Kidney capillary endothelial cell (primary cell): ENCODE measurements around the gene LAMB4.

ENCODE experiments used
- DNase-seq: peaks from one replicate; pipeline ENCODE4 v3.0.0-alpha.2; 2018; ENCODE audit warnings: low spot score

The LAMB4 gene

DNA sequence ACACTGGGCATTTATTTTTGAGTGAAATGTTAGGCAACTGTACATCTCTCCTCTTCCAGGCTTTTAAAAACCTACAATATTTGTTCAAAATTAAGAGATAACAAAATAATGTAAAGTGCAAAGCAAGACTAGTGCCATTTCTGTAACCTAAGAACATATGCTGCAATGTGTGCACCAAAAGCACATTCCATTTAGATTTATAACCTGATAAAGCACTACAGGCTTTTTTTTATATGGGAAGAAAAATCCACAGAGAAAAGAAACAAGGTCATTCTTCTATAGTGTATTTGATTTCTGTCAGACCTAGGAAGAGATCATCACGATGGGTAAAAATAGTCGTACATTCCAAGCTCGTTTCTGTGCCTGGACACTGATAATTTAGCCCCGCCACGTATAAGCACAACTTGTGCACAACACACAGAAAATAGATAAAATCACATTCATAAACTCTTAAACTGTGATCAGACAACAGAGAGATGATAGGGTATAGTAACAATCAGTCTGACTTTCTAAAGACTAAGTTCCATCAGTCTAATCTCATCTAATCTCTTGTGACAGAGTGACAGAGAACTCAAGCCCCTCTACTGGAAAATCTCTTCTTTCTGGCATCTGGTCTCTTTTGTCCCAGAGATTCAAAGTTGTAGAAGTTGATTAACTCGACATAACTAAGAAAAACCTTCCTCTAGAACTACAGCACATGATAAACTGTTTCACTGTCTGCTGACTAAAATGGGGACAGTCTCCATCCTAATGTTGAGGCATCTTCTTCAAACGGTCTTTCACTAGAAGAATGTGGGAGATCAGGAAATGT, 133.9 kb downstream of the LAMB4 start:
- peak; percentile 61 for DNase-seq

DNA sequence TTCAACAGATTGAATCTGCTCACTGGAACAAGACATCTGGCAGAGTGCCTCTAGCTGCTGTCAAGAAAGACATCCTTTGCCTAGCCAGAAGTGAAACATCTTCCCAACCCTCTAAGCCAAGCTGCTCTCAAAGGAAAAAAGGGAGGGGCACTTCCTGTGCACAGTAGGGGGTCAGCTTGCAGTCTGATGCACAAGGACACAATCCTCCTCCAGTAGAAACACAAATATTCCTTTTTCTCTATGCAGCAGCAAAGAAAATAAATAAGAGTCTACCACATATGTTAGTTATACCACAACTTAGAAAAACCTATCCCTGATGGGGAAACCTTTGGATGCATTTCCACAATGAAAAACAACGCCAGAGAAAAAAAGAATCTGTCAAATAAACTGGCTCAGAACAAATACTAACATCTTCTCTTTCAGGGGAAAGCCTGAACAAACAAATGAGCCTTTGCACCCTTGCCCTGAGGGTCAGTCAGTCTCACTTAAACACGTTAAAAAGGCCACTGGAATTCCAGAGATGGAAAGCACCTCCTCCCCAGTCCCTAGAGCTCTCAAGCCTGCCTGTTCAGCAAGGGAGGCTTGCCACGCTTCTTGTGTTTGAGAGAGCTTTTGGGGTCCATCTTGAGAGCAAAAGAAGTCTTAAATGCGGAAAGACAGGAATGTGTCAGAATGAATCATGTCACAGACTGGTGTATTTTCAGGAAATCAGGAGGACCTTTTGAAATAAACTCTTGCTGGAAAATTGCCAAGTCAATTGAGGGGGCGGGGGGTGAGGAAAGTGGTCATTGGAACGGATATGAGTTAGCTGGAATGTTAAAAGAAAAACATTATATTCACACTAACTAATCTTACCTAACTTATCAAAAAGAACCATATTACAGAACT, 134.7 kb downstream of the LAMB4 start:
- DNase-seq: peak; percentile 94

DNA sequence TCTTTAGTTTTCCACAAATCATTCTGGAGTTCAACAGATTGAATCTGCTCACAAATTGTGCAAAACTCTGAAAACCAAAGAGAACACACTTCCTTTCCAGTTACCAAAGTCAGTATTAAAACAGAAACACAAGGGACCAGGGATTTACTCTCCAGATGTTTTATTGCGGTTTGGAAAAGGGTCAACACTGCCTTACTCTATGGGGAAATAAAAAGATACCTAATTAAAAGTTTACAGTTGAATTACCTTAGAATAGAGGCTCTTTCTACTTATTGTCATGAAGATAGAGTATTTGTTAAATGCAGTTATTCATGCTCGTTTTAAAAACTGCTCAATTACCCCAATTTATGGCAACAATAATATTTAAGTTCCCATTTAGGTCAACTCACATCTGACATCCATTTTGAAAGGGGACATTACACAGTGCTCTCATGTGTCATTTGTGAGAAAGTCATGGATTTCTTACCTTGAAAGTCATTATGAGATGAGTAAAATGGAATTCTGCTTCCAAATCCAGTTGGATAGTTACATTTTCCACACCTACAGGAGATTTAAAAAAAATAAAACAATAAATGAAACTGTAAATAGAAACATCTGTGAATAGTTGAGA, 135.6 kb downstream of the LAMB4 start:
- no peak for DNase-seq

DNA sequence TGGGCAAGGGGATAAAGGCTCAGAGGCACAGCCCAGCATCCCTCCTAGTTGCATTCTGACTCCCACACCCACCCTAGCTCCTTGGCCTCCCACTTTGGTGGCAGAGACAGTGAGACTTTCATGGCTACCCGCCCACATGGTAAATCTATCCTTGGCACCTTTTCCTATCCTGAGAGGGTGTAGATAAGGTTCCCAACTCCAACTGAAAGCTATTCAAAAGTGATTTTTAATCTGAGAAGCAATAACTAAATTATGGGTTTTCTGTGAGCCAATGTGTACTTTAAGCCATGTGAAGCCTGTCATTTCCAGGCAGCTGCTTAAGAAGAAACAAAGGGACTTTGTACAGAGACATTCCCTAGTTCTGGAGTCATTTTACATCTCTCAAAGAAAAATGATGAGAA, 136.3 kb downstream of the LAMB4 start:
- DNase-seq: no peak

DNA sequence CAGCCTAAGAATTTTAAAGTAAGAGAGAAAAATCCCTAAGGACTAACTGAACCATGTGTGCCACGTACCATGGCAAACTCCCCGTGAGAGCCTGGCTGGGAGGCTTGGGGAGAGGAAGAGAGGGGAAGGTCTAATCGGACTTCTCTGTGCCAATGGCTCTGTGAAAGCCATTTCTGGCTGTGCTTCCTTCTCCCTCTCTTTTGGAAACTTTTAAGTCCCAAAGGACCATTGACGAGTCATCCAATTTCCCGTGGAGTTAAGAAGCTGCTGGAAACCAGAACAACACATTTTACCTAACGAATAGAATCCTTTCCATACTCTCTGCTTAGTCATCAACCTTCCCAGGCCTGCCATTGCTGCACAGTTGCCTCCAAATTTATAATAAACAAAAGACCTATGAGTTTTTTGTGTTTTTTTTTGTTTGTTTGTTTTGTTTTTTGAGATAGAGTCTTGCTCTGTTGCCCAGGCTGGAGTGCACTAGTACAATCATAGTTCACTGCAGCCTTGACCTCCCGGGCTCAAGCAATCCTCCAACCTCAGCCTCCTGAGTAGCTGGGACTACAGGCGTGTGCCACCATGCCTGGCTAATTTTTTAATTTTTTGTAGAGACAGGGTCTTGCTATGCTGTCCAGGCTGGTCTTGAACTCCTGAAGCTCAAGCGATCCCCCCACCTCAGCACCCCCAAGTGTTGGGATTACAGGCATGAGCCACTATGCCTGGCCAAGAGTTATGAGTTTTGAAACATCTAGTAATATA, 140.4 kb downstream of the LAMB4 start:
- DNase-seq: peak; percentile 76

DNA sequence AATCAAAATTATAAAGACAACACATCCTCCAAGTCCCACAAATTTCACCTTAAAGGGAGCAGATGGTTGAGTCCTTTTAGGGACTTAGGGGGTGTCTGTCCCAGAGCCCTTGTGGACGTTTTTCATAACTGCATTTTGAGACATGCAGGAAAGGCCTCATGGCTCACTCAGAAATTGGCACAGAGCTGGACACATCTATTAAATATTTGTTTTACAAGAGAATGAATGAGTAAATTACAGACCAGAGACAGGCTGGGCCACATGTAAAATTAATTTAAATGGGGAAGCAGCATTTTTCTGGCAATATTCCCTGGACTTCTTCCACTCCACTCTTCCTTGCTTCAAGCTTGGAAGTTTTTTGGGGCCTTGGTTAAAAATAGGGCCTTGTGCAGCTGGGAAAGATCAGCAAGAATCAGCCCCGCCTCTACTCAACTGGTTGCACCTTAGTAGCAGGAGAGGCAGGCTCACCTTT, 147.2 kb downstream of the LAMB4 start:
- DNase-seq: no peak

DNA sequence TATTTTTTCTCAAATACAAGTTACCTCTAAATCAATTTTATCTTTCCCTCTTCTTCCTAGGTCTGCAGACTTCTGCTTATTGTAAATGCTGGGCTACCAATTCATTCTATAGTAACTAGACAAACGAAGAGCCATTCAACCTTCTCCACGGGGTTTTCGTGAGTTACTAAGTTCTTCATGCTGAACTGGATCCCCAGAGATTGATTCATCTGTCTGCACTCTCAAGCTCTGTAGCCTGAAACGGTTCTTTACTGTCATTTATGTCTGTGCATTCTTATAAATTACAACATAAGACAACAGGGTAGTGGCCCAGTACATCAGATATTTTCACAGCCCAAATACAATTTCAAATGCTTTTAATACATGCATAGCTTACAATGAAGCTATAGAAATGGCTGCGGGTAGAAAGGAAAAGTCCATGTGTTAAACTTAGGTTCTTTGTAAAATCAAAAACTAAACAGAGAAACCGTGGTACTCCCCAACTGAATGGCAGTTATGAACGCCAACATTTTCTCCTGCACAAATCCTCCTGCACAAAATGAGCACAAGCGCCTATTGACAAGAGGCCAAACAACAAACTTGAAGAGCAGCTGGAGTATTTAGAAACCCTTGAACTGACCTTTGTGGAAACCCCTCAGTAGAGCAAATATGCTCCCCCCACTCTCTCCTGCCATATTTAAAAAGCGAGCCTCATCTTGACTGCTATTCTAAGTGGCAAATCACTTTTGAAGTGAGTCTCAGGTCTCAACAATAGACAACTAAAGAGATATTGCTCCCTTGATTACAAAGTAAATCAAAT, 147.9 kb downstream of the LAMB4 start:
- no peak for DNase-seq

DNA sequence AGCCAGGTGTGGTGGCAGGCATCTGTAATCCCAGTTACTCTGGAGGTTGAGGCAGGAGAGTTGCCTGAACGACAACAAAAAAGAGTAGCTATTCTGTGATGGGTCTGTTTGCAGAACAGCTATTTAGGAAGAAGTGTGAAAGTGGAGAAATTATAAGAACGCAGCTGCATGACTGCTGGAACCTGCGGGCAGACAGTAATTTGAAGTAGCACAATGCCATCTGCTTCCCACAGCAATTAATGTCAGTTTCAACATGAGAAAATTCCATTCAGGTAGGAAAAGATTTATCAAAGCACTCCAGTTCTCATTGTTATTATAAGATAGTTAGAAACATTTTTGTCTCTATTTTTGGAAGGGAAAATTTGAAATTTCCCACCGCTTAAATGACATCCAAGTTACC, 148.7 kb downstream of the LAMB4 start:
- DNase-seq: no peak

DNA sequence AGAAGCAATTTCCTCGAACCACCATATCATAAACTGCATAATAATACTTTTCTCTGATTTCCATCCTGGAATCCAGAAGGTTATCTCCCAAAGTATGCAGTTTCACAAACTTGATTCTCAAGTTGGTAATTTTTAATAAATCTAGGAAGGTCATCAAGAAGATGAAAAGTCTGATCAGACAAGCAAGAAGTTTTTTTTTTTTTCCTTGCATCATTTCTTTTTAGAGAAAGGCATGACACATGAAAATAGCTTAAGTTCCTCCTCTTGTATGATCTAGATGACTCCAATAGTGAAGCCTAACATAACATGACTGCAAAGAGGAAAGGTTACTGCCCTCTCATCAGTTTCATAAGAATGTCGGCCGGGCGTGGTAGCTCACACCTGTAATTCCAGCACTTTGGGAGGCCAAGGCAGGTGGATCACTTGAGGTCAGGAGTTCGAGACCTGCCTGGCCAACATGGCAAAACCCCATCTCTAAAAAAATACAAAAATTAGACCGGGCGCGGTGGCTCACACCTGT, 149.4 kb downstream of the LAMB4 start:
- no peak for DNase-seq

DNA sequence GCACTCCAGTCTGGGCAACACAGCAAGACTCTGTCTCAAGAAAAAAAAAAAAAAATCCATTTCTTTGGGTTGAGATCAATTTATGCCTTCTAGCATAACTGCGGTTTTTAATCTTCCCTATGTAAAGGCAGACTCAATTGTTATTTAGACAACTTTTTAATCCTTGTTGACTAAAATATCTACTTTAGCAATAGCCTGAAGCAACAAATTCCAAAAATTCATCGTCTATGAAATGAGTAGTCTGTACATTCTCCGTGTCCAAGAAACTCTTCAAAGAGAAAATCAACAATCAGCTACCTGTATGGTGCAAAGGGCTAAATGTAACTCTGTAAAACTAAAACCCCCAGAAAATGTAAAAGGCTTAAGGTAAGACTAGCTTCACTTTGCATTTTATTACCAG, 150.0 kb downstream of the LAMB4 start:
- DNase-seq: no peak

DNA sequence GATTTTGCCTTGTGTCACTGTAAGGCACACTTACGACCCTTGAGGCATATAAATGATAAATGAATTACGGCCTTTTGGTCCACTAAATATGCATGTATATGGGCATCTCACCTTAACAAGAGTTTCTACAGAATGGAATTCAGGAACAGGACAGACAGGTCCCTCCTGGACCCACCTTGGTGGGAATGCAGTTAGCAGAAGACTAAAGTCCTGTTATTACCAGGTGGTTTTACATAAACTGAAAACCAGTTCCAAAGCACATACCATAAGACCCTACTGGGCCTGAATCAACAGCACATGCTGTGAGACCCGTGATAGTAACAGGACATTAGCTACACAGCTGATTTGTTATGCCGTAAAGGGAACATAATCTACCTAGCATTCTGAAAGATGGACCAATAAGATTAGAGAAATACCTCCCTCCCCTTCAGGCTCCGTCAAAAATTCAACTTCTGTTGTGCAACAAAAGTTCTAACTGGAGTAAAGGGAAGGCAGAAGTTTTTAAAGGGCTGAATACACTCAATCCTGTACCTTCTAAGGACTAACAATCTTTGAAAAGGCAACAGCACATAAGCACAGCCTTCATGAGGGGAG, 151.2 kb downstream of the LAMB4 start:
- DNase-seq: no peak

DNA sequence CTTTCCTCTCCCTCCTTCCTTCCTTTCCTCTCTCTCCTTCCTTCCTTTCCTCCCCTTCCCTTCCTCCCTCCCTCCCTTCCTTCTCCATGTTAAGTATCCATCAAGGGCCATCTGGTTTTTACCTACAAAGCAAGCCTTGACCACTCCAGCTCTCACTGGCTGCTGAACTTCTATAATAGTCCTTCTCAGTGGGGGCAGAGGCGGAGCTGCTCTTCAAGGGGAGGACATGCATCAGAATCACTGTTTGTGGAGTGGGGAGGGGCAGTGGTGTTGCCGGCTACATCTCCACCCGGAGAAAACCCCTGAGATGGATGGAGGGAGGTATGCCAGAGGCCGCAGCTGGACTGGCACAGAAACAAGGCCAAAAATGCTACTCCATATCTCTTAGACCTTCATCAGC, 153.1 kb downstream of the LAMB4 start:
- no peak for DNase-seq

DNA sequence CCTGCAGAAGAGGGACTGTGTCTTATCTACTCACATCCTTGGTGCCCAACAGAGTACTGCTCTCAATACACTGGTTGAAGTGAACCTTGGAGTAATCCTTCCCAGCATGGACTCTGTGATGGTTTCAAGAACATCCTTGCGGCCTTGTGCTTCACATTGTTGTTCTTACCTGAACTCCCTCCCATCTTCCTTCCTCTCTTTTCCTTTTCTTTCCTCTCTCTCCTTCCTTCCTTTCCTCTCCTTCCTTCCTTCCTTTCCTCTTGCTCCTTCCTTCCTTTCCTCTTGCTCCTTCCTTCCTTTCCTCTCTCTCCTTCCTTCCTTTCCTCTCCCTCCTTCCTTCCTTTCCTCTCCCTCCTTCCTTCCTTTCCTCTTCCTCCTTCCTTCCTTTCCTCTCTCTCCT, 153.5 kb downstream of the LAMB4 start:
- no peak for DNase-seq

DNA sequence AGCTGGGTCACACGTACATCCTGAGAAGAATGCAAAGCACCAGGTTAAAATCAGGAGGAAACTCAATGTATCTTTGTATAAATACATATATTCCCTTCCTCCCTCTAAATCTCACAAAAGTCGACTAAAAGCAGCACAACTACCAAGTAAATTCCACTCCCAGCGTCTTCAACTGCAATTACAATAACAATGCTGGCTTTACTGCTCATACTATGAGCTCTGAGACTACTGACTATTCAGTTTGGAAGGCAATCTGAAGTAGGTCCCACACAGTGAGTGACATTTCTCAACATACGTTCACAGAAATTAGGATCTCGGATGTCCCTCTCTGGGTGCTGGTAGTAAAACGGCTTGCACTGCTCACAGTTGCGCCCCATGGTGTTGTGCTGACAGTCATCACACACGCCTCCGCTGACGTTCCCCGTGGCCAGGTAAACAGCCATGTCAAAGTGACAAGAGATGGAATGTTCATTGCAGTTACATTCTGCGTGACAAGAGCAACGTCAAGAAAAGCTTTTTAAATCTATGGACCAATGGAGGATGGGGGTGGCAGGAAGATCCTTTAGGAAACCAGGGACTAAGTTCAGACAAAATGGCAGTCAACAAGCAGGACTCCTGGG, 154.7 kb downstream of the LAMB4 start:
- no peak for DNase-seq

DNA sequence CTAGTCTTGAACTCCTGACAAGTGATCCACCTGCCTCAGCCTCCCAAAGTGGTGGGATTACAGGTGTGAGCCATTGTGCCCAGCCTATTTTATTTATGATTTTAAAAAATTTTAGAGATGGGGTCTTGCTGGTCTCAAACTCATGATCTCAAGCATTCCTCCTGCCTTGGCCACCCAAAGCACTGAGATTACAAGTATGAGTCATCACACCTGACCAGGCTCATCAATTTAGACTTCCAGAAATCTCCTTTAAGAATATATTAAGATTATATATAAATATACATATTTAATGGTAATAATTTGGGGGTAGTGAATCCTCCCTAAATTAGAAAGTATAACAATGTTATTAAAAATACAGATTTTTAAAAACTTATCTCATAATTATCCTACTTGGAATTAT, 156.3 kb downstream of the LAMB4 start:
- no peak for DNase-seq
